PFSK-1 (cell line): ENCODE results near the gene PEX7.

ENCODE experiments used
- SIN3A ChIP-seq: IDR thresholded peaks from 2 replicates; pipeline ENCODE4 v1.6.1; 2012; ENCODE audit warnings: mild to moderate bottlenecking, low read length, moderate library complexity, borderline replicate concordance; ENCODE audit not compliant: insufficient read depth
- TF ChIP-seq, protein P1 (sequence below), 2 experiments: IDR thresholded peaks; 2 replicates each; pipeline versions ENCODE4 v1.6.1 to v1.8.0; 2011 to 2012; ENCODE audit warnings: low read depth in 2 of 2, low read length in 2 of 2, control low read depth in 1 of 2, inconsistent platforms in 1 of 2, mild to moderate bottlenecking in 1 of 2, moderate library complexity in 1 of 2; ENCODE audit not compliant: insufficient read depth in 1 of 2

DNA sequence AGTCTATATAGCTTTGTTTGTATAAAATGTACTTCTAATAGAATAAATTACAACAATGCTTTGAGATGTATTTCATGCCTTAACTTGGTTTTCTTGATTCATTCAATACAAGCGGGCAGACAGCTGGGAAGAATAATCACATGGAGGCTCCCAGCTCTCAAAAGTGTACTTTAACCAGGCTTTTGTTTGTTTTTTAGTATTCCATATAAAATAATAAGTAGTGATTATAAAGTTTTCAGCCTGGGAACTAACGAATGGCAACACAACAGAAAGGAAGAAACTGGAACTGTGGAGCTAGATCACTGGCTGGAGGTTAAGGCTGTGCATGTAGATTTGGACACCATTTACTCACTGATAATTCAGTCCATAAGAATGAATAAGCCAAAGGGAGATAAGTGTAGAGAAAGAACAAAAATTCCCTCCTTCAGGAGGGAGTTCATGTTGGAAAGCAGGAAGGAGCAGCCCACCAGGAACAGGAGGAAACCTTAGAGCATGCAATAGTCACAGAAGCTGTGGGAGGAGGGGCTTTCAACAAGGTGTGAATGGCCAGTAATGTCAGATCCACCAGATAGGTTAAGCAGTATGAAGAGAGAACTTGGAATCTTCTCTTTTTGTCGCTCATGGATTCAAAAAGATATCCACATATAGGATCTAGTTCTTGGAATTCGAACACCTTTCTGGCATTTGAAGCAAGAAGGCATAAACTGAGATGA, 58.5 kb downstream of the PEX7 start:
- TF ChIP-seq SIN3A = no peak
- TF ChIP-seq, protein P1, sequence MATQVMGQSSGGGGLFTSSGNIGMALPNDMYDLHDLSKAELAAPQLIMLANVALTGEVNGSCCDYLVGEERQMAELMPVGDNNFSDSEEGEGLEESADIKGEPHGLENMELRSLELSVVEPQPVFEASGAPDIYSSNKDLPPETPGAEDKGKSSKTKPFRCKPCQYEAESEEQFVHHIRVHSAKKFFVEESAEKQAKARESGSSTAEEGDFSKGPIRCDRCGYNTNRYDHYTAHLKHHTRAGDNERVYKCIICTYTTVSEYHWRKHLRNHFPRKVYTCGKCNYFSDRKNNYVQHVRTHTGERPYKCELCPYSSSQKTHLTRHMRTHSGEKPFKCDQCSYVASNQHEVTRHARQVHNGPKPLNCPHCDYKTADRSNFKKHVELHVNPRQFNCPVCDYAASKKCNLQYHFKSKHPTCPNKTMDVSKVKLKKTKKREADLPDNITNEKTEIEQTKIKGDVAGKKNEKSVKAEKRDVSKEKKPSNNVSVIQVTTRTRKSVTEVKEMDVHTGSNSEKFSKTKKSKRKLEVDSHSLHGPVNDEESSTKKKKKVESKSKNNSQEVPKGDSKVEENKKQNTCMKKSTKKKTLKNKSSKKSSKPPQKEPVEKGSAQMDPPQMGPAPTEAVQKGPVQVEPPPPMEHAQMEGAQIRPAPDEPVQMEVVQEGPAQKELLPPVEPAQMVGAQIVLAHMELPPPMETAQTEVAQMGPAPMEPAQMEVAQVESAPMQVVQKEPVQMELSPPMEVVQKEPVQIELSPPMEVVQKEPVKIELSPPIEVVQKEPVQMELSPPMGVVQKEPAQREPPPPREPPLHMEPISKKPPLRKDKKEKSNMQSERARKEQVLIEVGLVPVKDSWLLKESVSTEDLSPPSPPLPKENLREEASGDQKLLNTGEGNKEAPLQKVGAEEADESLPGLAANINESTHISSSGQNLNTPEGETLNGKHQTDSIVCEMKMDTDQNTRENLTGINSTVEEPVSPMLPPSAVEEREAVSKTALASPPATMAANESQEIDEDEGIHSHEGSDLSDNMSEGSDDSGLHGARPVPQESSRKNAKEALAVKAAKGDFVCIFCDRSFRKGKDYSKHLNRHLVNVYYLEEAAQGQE (IDR thresholded peaks at IDR 0.05; ENCODE audit: insufficient read depth in 1 of 2, low read depth in 2 of 2, low read length in 2 of 2) = no peak
